K562 (cell line): ENCODE data around the gene ELP5. TPM values are rescaled to one million over a fixed set of nuclear protein-coding genes. Genes with fewer than 3 reads are reported as not detected.
A peak's percentile ranks its signal among the peaks of the same experiment; 100 is the strongest.

ENCODE experiments used
- C11orf30 ChIP-seq: fragments of 450-650 bp; IDR thresholded peaks from 2 replicates; pipeline ENCODE4 v1.6.1; 2016; ENCODE audit warnings: low read depth, mild to moderate bottlenecking
- CBX1 ChIP-seq: sonication (generic); IDR thresholded peaks from 2 replicates; pipeline ENCODE4 v1.6.1; 2016; ENCODE audit warnings: antibody characterized with exemption, low read depth, mild to moderate bottlenecking
- DEAF1 ChIP-seq: fragments of 450-650 bp; formaldehyde crosslinking; IDR thresholded peaks from 2 replicates; pipeline ENCODE4 v1.4.0; 2020; ENCODE audit warnings: mild to moderate bottlenecking, moderate library complexity
- E2F1 ChIP-seq: sonication (generic); formaldehyde crosslinking; IDR thresholded peaks from 2 replicates; pipeline ENCODE4 v1.8.1; 2023; ENCODE audit warnings: mild to moderate bottlenecking, missing genetic modification reagents, moderate library complexity
- ELF2 ChIP-seq: fragments of 250-450 bp; sonication (Bioruptor Pico); IDR thresholded peaks from 2 replicates; pipeline ENCODE4 v1.5.0; 2021; ENCODE audit warnings: mild to moderate bottlenecking
- HDAC1 ChIP-seq, 2 experiments: fragments of 450-650 bp; IDR thresholded peaks; 2 replicates each; pipeline ENCODE4 v1.6.1; 2016 to 2017; ENCODE audit warnings: inconsistent platforms in 1 of 2, mild to moderate bottlenecking in 1 of 2, moderate library complexity in 1 of 2
- ILF3 ChIP-seq: fragments of 450-650 bp; IDR thresholded peaks from 2 replicates; pipeline ENCODE4 v1.6.1; 2018; ENCODE audit warnings: antibody characterized with exemption, mild to moderate bottlenecking, moderate library complexity, borderline replicate concordance
- KAT2B ChIP-seq: IDR thresholded peaks from one replicate; pipeline ENCODE4 v1.6.1; 2012; ENCODE audit warnings: low read depth, mild to moderate bottlenecking, control low read depth, inconsistent platforms, low read length, moderate library complexity
- KDM2B ChIP-seq: fragments of 250-450 bp; sonication (Bioruptor Pico); IDR thresholded peaks from 2 replicates; pipeline ENCODE4 v1.8.0; 2021; ENCODE audit warnings: mild to moderate bottlenecking, moderate library complexity
- KHSRP ChIP-seq: fragments of 450-650 bp; IDR thresholded peaks from 2 replicates; pipeline ENCODE4 v1.6.1; 2017
- MAZ ChIP-seq, 2 experiments: fragments of 450-650 bp in 1 of 2; sonication (generic) in 1 of 2; formaldehyde crosslinking; IDR thresholded peaks in 1 of 2; conservative IDR thresholded peaks in 1 of 2; 2 replicates each; pipeline versions ENCODE4 v1.4.0 to v1.5.0; 2020; ENCODE audit warnings: mild to moderate bottlenecking in 1 of 2, missing genetic modification reagents in 1 of 2
- NBN ChIP-seq: fragments of 450-650 bp; IDR thresholded peaks from 2 replicates; pipeline ENCODE4 v1.6.1; 2016; ENCODE audit warnings: low read depth, mild to moderate bottlenecking
- NUFIP1 ChIP-seq: fragments of 450-650 bp; IDR thresholded peaks from 2 replicates; pipeline ENCODE4 v1.6.1; 2018; ENCODE audit not compliant: partially characterized antibody
- POLR2A ChIP-seq: fragments of 450-650 bp; conservative IDR thresholded peaks from 2 replicates; pipeline ENCODE4 v1.6.1; 2016
- RB1 ChIP-seq: fragments of 450-650 bp; IDR thresholded peaks from 2 replicates; pipeline ENCODE4 v1.6.1; 2017; ENCODE audit warnings: low read depth, mild to moderate bottlenecking
- RBM14 ChIP-seq: fragments of 200-400 bp; formaldehyde crosslinking; IDR thresholded peaks from 2 replicates; pipeline ENCODE4 v1.6.1; 2018; ENCODE audit warnings: low read depth, mild to moderate bottlenecking, low read length, moderate library complexity, borderline replicate concordance; ENCODE audit not compliant: insufficient read depth
- SP2 ChIP-seq: IDR thresholded peaks from 2 replicates; pipeline ENCODE4 v1.6.1; 2011; ENCODE audit warnings: mild to moderate bottlenecking, low read depth, low read length, moderate library complexity; ENCODE audit not compliant: poor library complexity, severe bottlenecking; ENCODE audit errors: extremely low read depth
- TRIM28 ChIP-seq: fragments of 450-650 bp; IDR thresholded peaks from 2 replicates; pipeline ENCODE4 v1.6.1; 2017
- ZBTB43 ChIP-seq: sonication (generic); formaldehyde crosslinking; IDR thresholded peaks from 2 replicates; pipeline ENCODE4 v1.8.0; 2023; ENCODE audit warnings: mild to moderate bottlenecking, missing genetic modification reagents
- ZNF121 ChIP-seq: sonication (generic); formaldehyde crosslinking; conservative IDR thresholded peaks from 2 replicates; pipeline ENCODE4 v1.8.0; 2022; ENCODE audit warnings: missing genetic modification reagents
- ZNF217 ChIP-seq: sonication (generic); formaldehyde crosslinking; IDR thresholded peaks from 2 replicates; pipeline ENCODE4 v1.8.0; 2022; ENCODE audit warnings: mild to moderate bottlenecking, missing genetic modification reagents
- ZNF23 ChIP-seq: fragments of 250-450 bp; sonication (Bioruptor Pico); IDR thresholded peaks from 2 replicates; pipeline ENCODE4 v1.4.0; 2020; ENCODE audit warnings: mild to moderate bottlenecking
- ZNF384 ChIP-seq: IDR thresholded peaks from 2 replicates; pipeline ENCODE4 v1.6.1; 2012; ENCODE audit warnings: low read depth, low read length, improper control_type of control experiment
- ZNF644 ChIP-seq: fragments of 200-800 bp; sonication (Bioruptor generic); IDR thresholded peaks from 2 replicates; pipeline ENCODE4 v1.6.1; 2016; ENCODE audit warnings: low read depth, missing genetic modification characterization, missing compliant biosample characterization
- polyA plus RNA-seq, 8 experiments: library from polyadenylated mRNA; depleted of rRNA in 4 of 8; stranded (reverse) in 5 of 8; unstranded in 3 of 8; fragments of >200 nt; fragmentation: Nextera tagmentation in 2 of 8; fragmentation: Illumina TruSeq in 1 of 8; extraction: Ambion mirVana in 2 of 8; extraction: Trizol in 1 of 8; gene quantifications; 2 replicates each; pipeline versions ENCODE4 v1.2.1 to v1.2.3, GENCODE V29; 2011 to 2014; ENCODE audit warnings: inconsistent platforms in 1 of 8, missing spikeins in 1 of 8
- total RNA-seq, 7 experiments: library from RNA; depleted of rRNA in 6 of 7; stranded (reverse); fragments of >200 nt in 6 of 7; fragmentation: Illumina TruSeq in 2 of 7; extraction: Trizol in 2 of 7; gene quantifications; 2 replicates each; pipeline versions ENCODE4 v1.2.1 to v1.2.3, GENCODE V29; 2011 to 2021; ENCODE audit warnings: low replicate concordance in 1 of 7
- TF ChIP-seq, protein P1 (sequence below): fragments of 250-450 bp; sonication (Bioruptor Pico); IDR thresholded peaks from 2 replicates; pipeline ENCODE4 v1.4.0; 2020; ENCODE audit warnings: mild to moderate bottlenecking, moderate library complexity, borderline replicate concordance

The ELP5 gene
- total and polyA plus RNA-seq, 9 of the 15 experiments (the other 6 are each of a cell fraction or from before 2014, with no cell fraction given): 25.7 to 77.9 (median 52.9) TPM

GRCh38 chr17:7251661-7252175 lies 297 bp upstream of the ELP5 start, which contains the start of gene CTDNEP1 (continued):
- TF ChIP-seq, protein P1, sequence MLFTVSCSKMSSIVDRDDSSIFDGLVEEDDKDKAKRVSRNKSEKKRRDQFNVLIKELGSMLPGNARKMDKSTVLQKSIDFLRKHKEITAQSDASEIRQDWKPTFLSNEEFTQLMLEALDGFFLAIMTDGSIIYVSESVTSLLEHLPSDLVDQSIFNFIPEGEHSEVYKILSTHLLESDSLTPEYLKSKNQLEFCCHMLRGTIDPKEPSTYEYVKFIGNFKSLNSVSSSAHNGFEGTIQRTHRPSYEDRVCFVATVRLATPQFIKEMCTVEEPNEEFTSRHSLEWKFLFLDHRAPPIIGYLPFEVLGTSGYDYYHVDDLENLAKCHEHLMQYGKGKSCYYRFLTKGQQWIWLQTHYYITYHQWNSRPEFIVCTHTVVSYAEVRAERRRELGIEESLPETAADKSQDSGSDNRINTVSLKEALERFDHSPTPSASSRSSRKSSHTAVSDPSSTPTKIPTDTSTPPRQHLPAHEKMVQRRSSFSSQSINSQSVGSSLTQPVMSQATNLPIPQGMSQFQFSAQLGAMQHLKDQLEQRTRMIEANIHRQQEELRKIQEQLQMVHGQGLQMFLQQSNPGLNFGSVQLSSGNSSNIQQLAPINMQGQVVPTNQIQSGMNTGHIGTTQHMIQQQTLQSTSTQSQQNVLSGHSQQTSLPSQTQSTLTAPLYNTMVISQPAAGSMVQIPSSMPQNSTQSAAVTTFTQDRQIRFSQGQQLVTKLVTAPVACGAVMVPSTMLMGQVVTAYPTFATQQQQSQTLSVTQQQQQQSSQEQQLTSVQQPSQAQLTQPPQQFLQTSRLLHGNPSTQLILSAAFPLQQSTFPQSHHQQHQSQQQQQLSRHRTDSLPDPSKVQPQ: no peak
- TF ChIP-seq ZNF644 (no peak), ZNF23 (CRISPR knock-in tag) (no peak), DEAF1 (CRISPR knock-in tag) (no peak), RBM14 (no peak), TRIM28 (no peak), ZBTB43 (CRISPR knock-in tag) (no peak), KAT2B (no peak), KDM2B (no peak), HDAC1 (IDR thresholded peaks at IDR 0.05) (peak in 1 of 2 experiments; percentile 12; a peak in 1 of 4 replicates), CBX1 (no peak), ZNF217 (no peak), KHSRP (no peak), MAZ (CRISPR knock-in tag; conservative IDR thresholded peaks at IDR 0.05 in 1 of 2, IDR thresholded peaks at IDR 0.05 in 1 of 2) (peak; percentile 52 to 81; a peak in 3 of 4 replicates), SP2 (no peak), ZNF384 (no peak), RB1 (peak; percentile 9; the same call in 1 of the 2 replicates), ILF3 (no peak), ELF2 (CRISPR knock-in tag) (no peak), NUFIP1 (no peak), ZNF121 (no peak), E2F1 (no peak), POLR2A (no peak), C11orf30 (peak; percentile 97), NBN (no peak)
